Measurements from ENCODE around the gene SDS.

The SDS gene

GRCh38 chr12:113436586-113436985 is 32.9 kb upstream of the SDS start:
- Histone ChIP-seq H3K9me2 (replicated peaks; ENCODE audit: insufficient read depth, low read length) (no peaks in the 10 kb centered on the region), H3K4me1 (ENCODE audit: low read length) (no peaks in the 10 kb centered on the region), H4K20me1 (ENCODE audit: insufficient read depth, low read length) (no peaks in the 10 kb centered on the region), H3F3A (ENCODE audit: insufficient read depth, low read length) (no peaks in the 10 kb centered on the region), H3K36me3 (replicated peaks; ENCODE audit: insufficient read depth, low read length) (no peaks in the 10 kb centered on the region), H3K4me2 (ENCODE audit: low read depth, low read length) (no peak overlapping the region), H3K9ac (ENCODE audit: low read length) (no peak overlapping the region), H3K79me2 (ENCODE audit: low read length) (no peaks in the 10 kb centered on the region), H2AFZ (ENCODE audit: low read length) (no peak overlapping the region), H3K9me3 (replicated peaks; ENCODE audit: insufficient read depth, low read length) (no peaks in the 10 kb centered on the region), H3K27me3 (replicated peaks; ENCODE audit: insufficient read depth, low read length) (no peaks in the 10 kb centered on the region; the same call in 1 of the 2 replicates), H3K4me3 (ENCODE audit: low read length) (no peak overlapping the region), H3K27ac (ENCODE audit: low read length) (no peak overlapping the region)
- no peak for DNase-seq
- TF ChIP-seq EZH2phosphoT487 (IDR thresholded peaks at IDR 0.05; ENCODE audit: low read length) (no peak), EZH2 (optimal IDR thresholded peaks at IDR 0.05; ENCODE audit: low read depth, low read length) (no peak)
- TF ChIP-seq, protein P1, sequence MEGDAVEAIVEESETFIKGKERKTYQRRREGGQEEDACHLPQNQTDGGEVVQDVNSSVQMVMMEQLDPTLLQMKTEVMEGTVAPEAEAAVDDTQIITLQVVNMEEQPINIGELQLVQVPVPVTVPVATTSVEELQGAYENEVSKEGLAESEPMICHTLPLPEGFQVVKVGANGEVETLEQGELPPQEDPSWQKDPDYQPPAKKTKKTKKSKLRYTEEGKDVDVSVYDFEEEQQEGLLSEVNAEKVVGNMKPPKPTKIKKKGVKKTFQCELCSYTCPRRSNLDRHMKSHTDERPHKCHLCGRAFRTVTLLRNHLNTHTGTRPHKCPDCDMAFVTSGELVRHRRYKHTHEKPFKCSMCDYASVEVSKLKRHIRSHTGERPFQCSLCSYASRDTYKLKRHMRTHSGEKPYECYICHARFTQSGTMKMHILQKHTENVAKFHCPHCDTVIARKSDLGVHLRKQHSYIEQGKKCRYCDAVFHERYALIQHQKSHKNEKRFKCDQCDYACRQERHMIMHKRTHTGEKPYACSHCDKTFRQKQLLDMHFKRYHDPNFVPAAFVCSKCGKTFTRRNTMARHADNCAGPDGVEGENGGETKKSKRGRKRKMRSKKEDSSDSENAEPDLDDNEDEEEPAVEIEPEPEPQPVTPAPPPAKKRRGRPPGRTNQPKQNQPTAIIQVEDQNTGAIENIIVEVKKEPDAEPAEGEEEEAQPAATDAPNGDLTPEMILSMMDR (IDR thresholded peaks at IDR 0.05; ENCODE audit: low read length): no peak

- no peak for DNase-seq
- H3K9me2 ChIP-seq (replicated peaks; ENCODE audit: insufficient read depth, low read length): no peaks in the 10 kb centered on the region
- H3F3A ChIP-seq (ENCODE audit: insufficient read depth, low read length): no peaks in the 10 kb centered on the region
- no peak overlapping the region for H3K4me2 ChIP-seq (ENCODE audit: low read depth, low read length)
- H2AFZ ChIP-seq (ENCODE audit: low read length): no peak overlapping the region
- H3K9me3 ChIP-seq (replicated peaks; ENCODE audit: insufficient read depth, low read length): no peaks in the 10 kb centered on the region
- H3K36me3 ChIP-seq (replicated peaks; ENCODE audit: insufficient read depth, low read length): no peaks in the 10 kb centered on the region
- no peaks in the 10 kb centered on the region for H4K20me1 ChIP-seq (ENCODE audit: insufficient read depth, low read length)
- H3K4me1 ChIP-seq (ENCODE audit: low read length): no peaks in the 10 kb centered on the region
- TF ChIP-seq, protein P1 (IDR thresholded peaks at IDR 0.05; ENCODE audit: low read length): no peak
- no peak for TF ChIP-seq EZH2phosphoT487 (IDR thresholded peaks at IDR 0.05; ENCODE audit: low read length)
- no peak for TF ChIP-seq EZH2 (optimal IDR thresholded peaks at IDR 0.05; ENCODE audit: low read depth, low read length)
- H3K27me3 ChIP-seq (replicated peaks; ENCODE audit: insufficient read depth, low read length): no peaks in the 10 kb centered on the region; the same call in 1 of the 2 replicates
- no peak overlapping the region for H3K4me3 ChIP-seq (ENCODE audit: low read length)
- H3K27ac ChIP-seq (ENCODE audit: low read length): no peak overlapping the region
- no peaks in the 10 kb centered on the region for H3K79me2 ChIP-seq (ENCODE audit: low read length)
- H3K9ac ChIP-seq (ENCODE audit: low read length): no peak overlapping the region
These were observed 31.7 kb upstream of the SDS start for GRCh38 chr12:113435367-113435766.

DNA sequence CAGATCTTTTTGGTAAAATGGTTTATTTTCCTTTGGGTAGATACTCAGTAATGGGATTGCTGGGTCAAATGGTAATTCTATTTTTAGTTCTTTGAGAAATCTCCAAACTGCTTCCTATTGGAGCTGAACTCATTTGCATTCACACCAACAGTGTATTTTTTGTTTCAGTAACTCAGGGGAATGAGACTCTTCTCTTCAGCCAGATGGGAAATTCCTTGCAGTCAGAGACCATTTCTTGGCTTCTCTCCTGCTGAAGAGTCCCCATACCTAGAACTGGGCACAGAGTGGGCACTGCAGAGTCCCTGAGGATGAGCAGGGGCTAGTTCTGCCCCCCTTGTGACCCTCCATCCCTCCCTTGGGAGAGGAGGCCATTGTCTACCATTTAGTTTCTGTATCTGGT is 29.3 kb upstream of the SDS start:
- no peak for TF ChIP-seq EZH2phosphoT487 (IDR thresholded peaks at IDR 0.05; ENCODE audit: low read length)
- TF ChIP-seq EZH2 (optimal IDR thresholded peaks at IDR 0.05; ENCODE audit: low read depth, low read length): no peak
- TF ChIP-seq, protein P1 (IDR thresholded peaks at IDR 0.05; ENCODE audit: low read length): no peak
- no peak for DNase-seq
- Histone ChIP-seq H3K9me2 (replicated peaks; ENCODE audit: insufficient read depth, low read length) (no peaks in the 10 kb centered on the region), H3K79me2 (ENCODE audit: low read length) (no peaks in the 10 kb centered on the region), H3K4me2 (ENCODE audit: low read depth, low read length) (no peak overlapping the region), H4K20me1 (ENCODE audit: insufficient read depth, low read length) (no peaks in the 10 kb centered on the region), H3K4me3 (ENCODE audit: low read length) (no peak overlapping the region), H3F3A (ENCODE audit: insufficient read depth, low read length) (no peaks in the 10 kb centered on the region), H3K36me3 (replicated peaks; ENCODE audit: insufficient read depth, low read length) (no peaks in the 10 kb centered on the region), H3K9ac (ENCODE audit: low read length) (no peak overlapping the region), H3K27ac (ENCODE audit: low read length) (no peak overlapping the region), H3K27me3 (replicated peaks; ENCODE audit: insufficient read depth, low read length) (no peaks in the 10 kb centered on the region), H3K4me1 (ENCODE audit: low read length) (no peaks in the 10 kb centered on the region), H2AFZ (ENCODE audit: low read length) (no peak overlapping the region), H3K9me3 (replicated peaks; ENCODE audit: insufficient read depth, low read length) (no peaks in the 10 kb centered on the region)

Measured in MM.1S (cell line).